HG03159 (cell line): ENCODE data around the gene PIAS2.
A peak's percentile ranks its signal among the peaks of the same experiment; 100 is the strongest.
"Not testable (repeated sequence)": the region's sequence is repeated elsewhere in the genome, so short reads cannot be mapped to it uniquely, and the experiment has no call there.

Experiments used
- ATAC-seq: cut with Tn5 transposase; IDR thresholded peaks from one replicate; pipeline ENCODE4 v1.9.1; 2021; ENCODE audit warnings: mild to moderate bottlenecking, moderate library complexity; ENCODE audit not compliant: unreplicated experiment

PIAS2 gene, protein sequence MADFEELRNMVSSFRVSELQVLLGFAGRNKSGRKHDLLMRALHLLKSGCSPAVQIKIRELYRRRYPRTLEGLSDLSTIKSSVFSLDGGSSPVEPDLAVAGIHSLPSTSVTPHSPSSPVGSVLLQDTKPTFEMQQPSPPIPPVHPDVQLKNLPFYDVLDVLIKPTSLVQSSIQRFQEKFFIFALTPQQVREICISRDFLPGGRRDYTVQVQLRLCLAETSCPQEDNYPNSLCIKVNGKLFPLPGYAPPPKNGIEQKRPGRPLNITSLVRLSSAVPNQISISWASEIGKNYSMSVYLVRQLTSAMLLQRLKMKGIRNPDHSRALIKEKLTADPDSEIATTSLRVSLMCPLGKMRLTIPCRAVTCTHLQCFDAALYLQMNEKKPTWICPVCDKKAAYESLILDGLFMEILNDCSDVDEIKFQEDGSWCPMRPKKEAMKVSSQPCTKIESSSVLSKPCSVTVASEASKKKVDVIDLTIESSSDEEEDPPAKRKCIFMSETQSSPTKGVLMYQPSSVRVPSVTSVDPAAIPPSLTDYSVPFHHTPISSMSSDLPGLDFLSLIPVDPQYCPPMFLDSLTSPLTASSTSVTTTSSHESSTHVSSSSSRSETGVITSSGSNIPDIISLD

GRCh38 chr18:46917108-46917802 lies at the start of gene PIAS2, which contains the start of gene KATNAL2:
Gene PIAS2, minus strand, starts transcription at chr18:46917507. Its CDS starts 162 bp downstream, at chr18:46917345.
Gene KATNAL2, plus strand, starts transcription at chr18:46917602. Its CDS starts 29,271 bp downstream, at chr18:46946873.
- peak; percentile 79 for ATAC-seq

DNA sequence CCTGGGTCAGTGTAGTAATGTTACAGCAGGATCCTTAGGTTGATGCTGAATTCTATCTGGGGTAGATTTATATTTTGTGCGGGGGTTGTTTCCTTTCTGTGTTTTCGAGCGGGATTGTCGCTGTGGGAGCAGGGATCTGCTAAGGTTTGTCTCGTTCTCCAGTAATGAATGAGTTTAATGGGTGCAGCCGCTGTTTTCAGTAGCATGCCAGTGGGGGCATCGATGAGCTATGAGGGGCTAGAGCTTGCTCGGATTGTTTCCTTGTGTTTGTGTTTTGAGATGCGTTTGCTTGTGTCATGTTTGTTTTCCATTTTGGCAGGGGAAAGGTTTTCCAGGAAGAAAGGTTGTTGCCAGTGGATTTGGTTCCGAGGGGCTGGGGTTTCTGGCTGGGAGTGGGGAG lies 49.0 kb upstream of the PIAS2 start:
- ATAC-seq: not testable (repeated sequence)

DNA sequence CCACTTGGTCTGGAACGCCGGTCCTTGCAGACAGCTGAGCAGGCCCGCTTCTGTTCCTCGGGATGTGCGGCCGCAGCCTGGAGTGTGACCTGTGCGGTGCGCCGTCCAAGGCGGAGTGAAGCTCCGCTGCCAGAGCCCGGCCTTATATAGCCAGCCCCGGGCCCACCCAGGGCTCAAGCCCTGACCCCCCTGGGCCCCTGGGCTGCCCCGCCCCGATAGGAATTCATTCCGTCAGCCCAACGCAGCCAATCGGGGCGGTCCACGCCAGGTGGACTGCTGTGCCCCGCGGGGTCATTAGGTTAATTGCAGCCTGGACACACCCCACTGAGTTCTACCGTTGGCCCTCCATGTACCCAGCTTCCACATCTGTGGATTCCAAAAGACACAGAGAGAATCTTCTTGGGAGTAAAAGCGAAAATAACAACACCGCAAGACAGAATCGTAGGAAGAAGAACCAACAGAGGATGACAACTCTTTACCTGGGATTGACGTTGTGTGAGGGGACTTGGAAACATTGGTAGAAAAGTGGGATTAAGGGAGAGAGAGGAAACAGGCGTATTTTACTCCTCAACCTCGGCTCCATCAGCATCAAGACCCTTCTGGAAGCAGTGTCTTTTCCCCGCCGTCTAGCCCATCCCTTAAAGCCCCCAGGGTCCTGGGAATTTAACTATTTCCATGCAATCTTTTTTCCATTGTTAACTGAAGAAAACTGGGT lies 47.4 kb upstream of the PIAS2 start:
- ATAC-seq: not testable (repeated sequence)

DNA sequence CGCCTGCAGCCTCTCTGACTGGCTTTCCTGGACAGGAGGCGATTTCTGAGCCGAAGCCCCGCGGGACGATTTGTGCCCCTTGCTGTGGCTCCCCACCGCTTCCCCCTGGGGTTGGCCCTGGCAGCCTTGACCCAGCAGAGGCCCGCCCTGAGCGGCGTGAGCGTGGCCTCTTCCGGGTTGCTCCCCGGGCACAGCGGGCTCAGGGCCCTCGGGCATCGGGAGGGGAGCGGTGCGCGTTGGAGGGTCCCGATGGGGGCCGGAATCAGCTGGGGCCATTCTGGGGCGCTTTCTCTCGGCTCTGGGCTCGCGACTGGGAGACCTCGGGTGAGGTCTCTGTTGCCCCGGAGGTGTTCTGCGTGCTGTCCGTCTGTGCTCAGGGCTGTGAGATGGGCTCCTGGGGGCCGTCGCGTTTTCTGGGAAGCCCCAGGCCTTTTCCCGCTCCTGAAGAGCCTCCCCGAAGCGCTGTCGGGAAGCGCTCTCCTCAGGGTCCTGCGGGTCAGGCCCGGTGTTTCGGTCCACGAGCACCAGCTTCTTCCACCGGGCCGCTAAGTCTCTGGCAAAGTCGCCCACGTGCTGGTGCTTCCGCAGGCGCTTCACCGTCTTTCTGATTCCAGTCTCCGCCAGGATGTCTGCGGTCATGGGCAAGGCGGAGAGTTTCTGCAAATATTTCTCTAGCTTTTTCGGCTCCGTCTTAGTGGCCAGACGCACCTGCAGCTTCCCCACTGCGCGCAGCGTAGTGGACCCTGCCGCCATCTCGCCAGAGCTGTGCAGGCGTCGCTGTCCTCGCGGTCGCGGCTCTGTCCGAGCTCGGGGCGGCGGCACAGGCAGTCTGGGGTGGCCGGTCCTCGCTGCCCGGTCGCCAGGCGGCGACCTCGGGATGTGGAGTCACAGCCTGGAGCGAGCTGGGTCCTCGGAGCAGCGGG lies 46.6 kb upstream of the PIAS2 start:
- not testable (repeated sequence) for ATAC-seq

- ATAC-seq: no peak
Observed at GRCh38 chr18:46958209-46958608, 40.9 kb upstream of the PIAS2 start.

DNA sequence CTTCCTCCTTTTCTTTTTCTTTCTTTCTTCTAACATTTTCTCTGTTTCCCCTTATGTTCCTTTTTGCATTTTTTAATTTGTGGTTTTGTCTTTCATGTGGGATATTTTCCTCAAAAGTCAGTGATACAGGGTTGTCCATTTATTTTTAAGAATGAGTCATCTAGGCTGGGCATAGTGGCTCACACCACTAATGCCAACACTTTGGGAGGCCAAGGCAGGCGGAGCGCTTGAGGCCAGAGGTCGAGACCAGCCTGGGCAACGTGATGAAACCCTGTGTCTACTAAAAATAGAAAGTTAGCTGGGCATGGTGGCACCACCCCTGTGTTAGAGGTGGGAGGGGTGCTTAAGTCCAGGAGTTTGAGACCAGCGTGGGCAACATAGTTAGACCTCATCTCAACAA lies 35.9 kb upstream of the PIAS2 start:
- ATAC-seq: no peak

- ATAC-seq: no peak
Observed at GRCh38 chr18:46950064-46950656, 32.9 kb upstream of the PIAS2 start.

GRCh38 chr18:46946656-46947282 lies 29.5 kb upstream of the PIAS2 start:
- ATAC-seq: peak; percentile 98

DNA sequence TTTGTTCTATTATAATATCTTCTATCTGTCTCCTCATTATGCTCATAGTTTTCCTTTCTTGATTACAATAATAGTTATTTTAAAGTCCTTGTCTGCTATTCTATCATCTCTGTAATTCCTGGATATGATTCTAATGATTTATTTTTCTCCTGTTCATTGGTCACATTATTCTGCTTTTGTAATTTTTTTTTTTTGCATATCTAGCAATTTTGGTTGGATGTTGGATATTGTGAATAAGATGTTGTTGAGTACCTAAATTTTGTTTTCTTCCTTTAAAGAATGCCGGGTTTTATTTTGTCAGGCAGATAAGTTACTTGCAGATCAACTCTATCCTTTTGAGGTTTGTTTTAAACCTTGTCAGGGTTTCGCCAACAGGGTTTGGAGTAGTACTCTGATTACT lies 25.3 kb upstream of the PIAS2 start:
- no peak for ATAC-seq

GRCh38 chr18:46939998-46940571 lies 22.8 kb upstream of the PIAS2 start:
- no peak for ATAC-seq

DNA sequence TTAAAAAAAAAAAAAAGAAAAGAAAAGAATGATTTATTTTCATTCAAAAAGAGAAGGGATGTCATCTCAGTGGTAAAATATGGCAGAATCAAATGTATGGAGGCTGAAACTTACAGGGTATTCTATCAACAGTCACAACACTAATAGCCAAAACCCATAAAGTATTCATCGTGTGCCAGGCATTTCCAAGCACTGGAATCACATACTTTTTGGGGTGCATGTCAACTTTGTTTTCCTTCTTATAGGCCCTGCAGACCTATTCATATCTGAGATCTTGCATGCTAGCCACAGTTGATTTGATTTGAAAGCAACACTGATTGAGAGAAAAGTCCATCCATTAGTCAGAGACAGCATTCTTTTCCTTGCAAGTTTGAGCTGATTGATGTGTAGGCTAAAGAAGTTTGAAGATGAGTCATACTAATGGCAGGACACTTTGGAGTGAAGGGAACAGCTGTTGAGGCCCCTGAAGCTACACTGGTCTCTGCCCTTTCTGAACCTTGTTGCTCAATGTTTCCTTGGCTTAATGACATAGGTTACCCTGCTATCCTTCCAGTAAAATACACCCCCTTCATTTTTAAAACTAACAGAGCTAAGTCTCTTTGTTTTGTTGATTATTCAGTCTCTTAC lies 22.1 kb upstream of the PIAS2 start:
- no peak for ATAC-seq

GRCh38 chr18:46920653-46921052 lies 3.3 kb upstream of the PIAS2 start:
- no peak for ATAC-seq

DNA sequence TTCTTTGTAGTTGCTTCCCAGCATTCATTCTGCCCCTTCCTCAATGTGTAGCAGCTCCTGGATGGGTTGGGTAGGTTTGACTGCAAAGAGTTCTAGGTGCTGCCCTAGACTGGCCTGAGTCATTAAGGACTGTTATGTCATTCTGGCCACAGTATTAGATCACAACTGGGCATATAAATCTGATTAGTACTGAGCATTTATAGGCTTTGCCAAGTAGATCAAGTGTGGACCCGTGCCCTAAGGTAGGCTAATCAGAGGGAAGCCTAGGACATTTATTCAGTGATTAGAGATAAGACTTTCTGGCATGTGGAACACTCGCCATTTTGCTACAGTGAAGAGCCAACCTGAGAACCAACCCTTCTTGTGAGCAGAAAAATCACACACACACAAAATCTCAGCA lies 2.8 kb upstream of the PIAS2 start:
- no peak for ATAC-seq

- peak; percentile 19 for ATAC-seq
Observed at GRCh38 chr18:46917803-46918600, 695 bp upstream of the PIAS2 start.

GRCh38 chr18:46916551-46917107 lies 678 bp downstream of the PIAS2 start:
- no peak for ATAC-seq

DNA sequence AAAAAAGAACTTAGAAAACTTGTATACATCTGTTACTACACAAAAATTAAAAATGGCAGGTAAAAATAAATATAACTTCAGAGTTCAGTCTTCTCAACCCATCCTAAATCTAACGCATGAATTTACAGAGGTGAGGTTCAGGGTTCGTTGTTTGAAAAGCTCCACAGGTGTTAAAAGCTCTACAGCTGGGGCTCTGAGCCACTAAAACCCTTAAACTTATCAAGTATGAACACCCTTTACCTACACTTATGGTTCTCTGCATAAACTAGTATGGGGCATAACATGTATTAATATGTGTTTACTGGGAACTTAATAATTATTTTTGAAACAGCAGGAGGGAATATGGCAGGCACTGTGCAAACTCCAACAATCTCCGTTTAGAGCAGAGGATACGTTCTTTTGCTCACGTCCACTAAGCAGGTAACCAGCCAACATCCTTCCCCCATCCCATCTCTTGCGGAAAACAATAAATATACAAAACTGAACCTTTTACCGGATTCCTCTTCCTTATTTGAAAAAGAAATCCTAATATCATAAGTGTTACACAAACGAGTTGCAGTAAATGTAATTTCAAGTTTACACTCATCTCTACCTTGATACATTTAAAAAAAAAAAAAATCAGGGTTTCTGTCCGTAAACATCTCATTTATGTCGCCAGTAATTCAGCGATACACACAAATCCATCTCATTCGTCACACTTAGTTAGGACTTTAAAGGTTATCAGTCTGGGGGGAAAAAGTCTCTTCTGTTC lies 1.3 kb downstream of the PIAS2 start:
- ATAC-seq: no peak
